Neural cell (in vitro differentiated cells): ENCODE results near the gene ADPRHL1. TPM values are rescaled to one million over a fixed set of nuclear protein-coding genes. Genes with fewer than 3 reads are reported as not detected.

Source experiments
- H2AFZ ChIP-seq: fragments of 200-600, 300-800 bp; sonication (generic), shearing (Covaris generic); 2 replicates; pipeline ENCODE4 v1.6.0; 2014; ENCODE audit warnings: low read depth, mild to moderate bottlenecking, antibody characterized with exemption, low read length, moderate library complexity
- H3F3A ChIP-seq: fragments of 200-600 bp; shearing (Covaris generic); 2 replicates; pipeline ENCODE4 v1.6.1; 2016; ENCODE audit warnings: mild to moderate bottlenecking, moderate library complexity, mixed read lengths, antibody characterized with exemption, low read length; ENCODE audit not compliant: insufficient read depth, poor library complexity, severe bottlenecking
- H3K27ac ChIP-seq: fragments of 200-600, 300-800 bp; sonication (generic), shearing (Covaris generic); 2 replicates; pipeline ENCODE4 v1.5.1; 2014; ENCODE audit warnings: mild to moderate bottlenecking, low read length, moderate library complexity
- H3K27me3 ChIP-seq: fragments of 300-800, 200-600 bp; sonication (generic), shearing (Covaris generic); 2 replicates; pipeline ENCODE4 v1.6.0; 2014; ENCODE audit warnings: mild to moderate bottlenecking, low read depth, low read length, moderate library complexity; ENCODE audit not compliant: insufficient read depth
- H3K36me3 ChIP-seq: fragments of 300-800, 200-600 bp; sonication (generic), shearing (Covaris generic); 2 replicates; pipeline ENCODE4 v1.5.1; 2014; ENCODE audit warnings: mild to moderate bottlenecking, antibody characterized with exemption, low read length, moderate library complexity; ENCODE audit not compliant: insufficient read depth
- H3K4me2 ChIP-seq: fragments of 300-800, 200-600 bp; sonication (generic), shearing (Covaris generic); 2 replicates; pipeline ENCODE4 v1.6.0; 2014; ENCODE audit warnings: mild to moderate bottlenecking, low read length
- H3K4me3 ChIP-seq: fragments of 300-800, 200-600 bp; sonication (generic), shearing (Covaris generic); 2 replicates; pipeline ENCODE4 v1.5.1; 2014; ENCODE audit warnings: mild to moderate bottlenecking, low read length, moderate library complexity
- H3K79me2 ChIP-seq: fragments of 200-600 bp; shearing (Covaris generic); replicated peaks from 2 replicates; pipeline ENCODE4 v1.6.0; 2014; ENCODE audit warnings: mild to moderate bottlenecking, low read length, moderate library complexity; ENCODE audit not compliant: insufficient read depth
- H3K9ac ChIP-seq: fragments of 300-800, 200-600 bp; sonication (generic), shearing (Covaris generic); 2 replicates; pipeline ENCODE4 v1.6.1; 2016; ENCODE audit warnings: mild to moderate bottlenecking, low read length, mixed read lengths
- H3K9me2 ChIP-seq: fragments of 200-600 bp; shearing (Covaris generic); 2 replicates; pipeline ENCODE4 v1.6.1; 2016; ENCODE audit warnings: mild to moderate bottlenecking, low read length, mixed read lengths; ENCODE audit not compliant: insufficient read depth
- H3K9me3 ChIP-seq: fragments of 200-600, 300-800 bp; sonication (generic), shearing (Covaris generic); 2 replicates; pipeline ENCODE4 v1.6.1; 2016; ENCODE audit warnings: mild to moderate bottlenecking, mixed run types, low read length, moderate library complexity, mixed read lengths
- H4K20me1 ChIP-seq: fragments of 200-600 bp; shearing (Covaris generic); 2 replicates; pipeline ENCODE4 v1.6.1; 2016; ENCODE audit warnings: mild to moderate bottlenecking, mixed run types; ENCODE audit not compliant: insufficient read depth
- CTCF ChIP-seq: fragments of 450-650 bp; IDR thresholded peaks from 2 replicates; pipeline ENCODE4 v1.5.1; 2014; ENCODE audit warnings: antibody characterized with exemption, mild to moderate bottlenecking, moderate library complexity; ENCODE audit not compliant: poor library complexity, severe bottlenecking
- EP300 ChIP-seq: fragments of 450-650 bp; conservative IDR thresholded peaks from 2 replicates; pipeline ENCODE4 v1.6.1; 2014; ENCODE audit warnings: antibody characterized with exemption, mild to moderate bottlenecking, moderate library complexity; ENCODE audit not compliant: poor library complexity, severe bottlenecking
- EZH2 ChIP-seq: fragments of 200-600, 300-800 bp; shearing (Covaris generic), sonication (generic); IDR thresholded peaks from 2 replicates; pipeline ENCODE4 v1.6.1; 2014; ENCODE audit warnings: antibody characterized with exemption, low read length, borderline replicate concordance, mild to moderate bottlenecking; ENCODE audit not compliant: insufficient read depth, poor library complexity, severe bottlenecking
- MXI1 ChIP-seq: fragments of 450-650 bp; conservative IDR thresholded peaks from 2 replicates; pipeline ENCODE4 v1.6.1; 2014; ENCODE audit warnings: antibody characterized with exemption, mild to moderate bottlenecking; ENCODE audit not compliant: poor library complexity, severe bottlenecking
- POLR2AphosphoS5 ChIP-seq: IDR thresholded peaks from 2 replicates; pipeline ENCODE4 v1.6.1; 2012
- RAD21 ChIP-seq: fragments of 450-650 bp; conservative IDR thresholded peaks from 2 replicates; pipeline ENCODE4 v1.6.1; 2014; ENCODE audit warnings: antibody characterized with exemption, mild to moderate bottlenecking, moderate library complexity
- REST ChIP-seq: IDR thresholded peaks from 2 replicates; pipeline ENCODE4 v1.6.1; 2012; ENCODE audit warnings: borderline replicate concordance
- SMC3 ChIP-seq: fragments of 450-650 bp; conservative IDR thresholded peaks from 2 replicates; pipeline ENCODE4 v1.6.1; 2014; ENCODE audit warnings: antibody characterized with exemption, mild to moderate bottlenecking, moderate library complexity; ENCODE audit not compliant: poor library complexity
- TAF1 ChIP-seq: IDR thresholded peaks from 2 replicates; pipeline ENCODE4 v1.6.1; 2012; ENCODE audit warnings: low read depth
- polyA plus RNA-seq: library from polyadenylated mRNA; depleted of rRNA; stranded (reverse); fragments of >200 nt; gene quantifications from 2 replicates; pipeline ENCODE4 v1.2.3, GENCODE V29; 2014

Gene ADPRHL1
- polyA plus RNA-seq, 1 donor from 2014 or later, result 1.1 TPM

DNA sequence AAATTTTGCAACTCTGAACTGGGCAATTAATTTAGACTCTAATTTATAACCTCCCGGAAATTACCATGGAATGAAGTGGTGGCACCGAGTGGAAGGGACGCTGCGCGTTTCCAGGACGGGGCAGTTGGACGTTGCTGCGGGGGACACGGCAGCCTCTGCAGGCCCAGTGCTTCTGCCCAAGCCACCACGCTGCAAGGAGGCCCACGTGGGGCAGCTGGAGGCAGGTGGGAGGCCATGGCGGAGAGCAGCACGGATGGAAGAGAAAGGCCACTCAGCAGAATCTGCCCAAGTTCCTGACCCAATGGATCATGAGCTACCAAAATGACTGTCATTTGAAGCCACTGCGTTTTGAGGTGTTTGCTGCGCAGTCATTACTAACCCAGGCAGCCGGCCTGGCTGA, 11.2 kb upstream of the ADPRHL1 start:
- Histone ChIP-seq H3K9me2 (no peaks in the 10 kb centered on the region), H2AFZ (no peak overlapping the region), H3K4me3 (no peak overlapping the region), H3K9me3 (no peaks in the 10 kb centered on the region), H3K79me2 (no peaks in the 10 kb centered on the region), H3K27ac (no peak overlapping the region), H3K36me3 (peaks cover 9% of the 10 kb centered on the region), H3K4me2 (no peak overlapping the region), H3K27me3 (no peaks in the 10 kb centered on the region), H4K20me1 (no peaks in the 10 kb centered on the region), H3K9ac (no peak overlapping the region), H3F3A (no peaks in the 10 kb centered on the region)
- no peak for TF ChIP-seq MXI1
- TF ChIP-seq POLR2AphosphoS5, result no peak
- TF ChIP-seq SMC3, result no peak
- no peak for TF ChIP-seq TAF1
- no peak for TF ChIP-seq EZH2
- no peak for TF ChIP-seq EP300
- TF ChIP-seq CTCF, result no peak
- TF ChIP-seq RAD21, result no peak
- TF ChIP-seq REST, result no peak

GRCh38 chr13:113461022-113461751, 7.9 kb upstream of the ADPRHL1 start:
- Histone ChIP-seq H3K27me3 (no peaks in the 10 kb centered on the region), H2AFZ (no peak overlapping the region), H3K4me2 (no peak overlapping the region), H3K9me2 (no peaks in the 10 kb centered on the region), H3F3A (no peaks in the 10 kb centered on the region), H3K9ac (no peak overlapping the region), H3K4me3 (no peak overlapping the region), H3K79me2 (no peaks in the 10 kb centered on the region), H3K27ac (no peak overlapping the region), H3K36me3 (peaks cover 19% of the 10 kb centered on the region), H4K20me1 (no peaks in the 10 kb centered on the region), H3K9me3 (no peaks in the 10 kb centered on the region)
- TF ChIP-seq CTCF, result no peak
- no peak for TF ChIP-seq EP300
- no peak for TF ChIP-seq MXI1
- no peak for TF ChIP-seq EZH2
- no peak for TF ChIP-seq SMC3
- TF ChIP-seq TAF1, result no peak
- TF ChIP-seq REST, result no peak
- no peak for TF ChIP-seq RAD21
- no peak for TF ChIP-seq POLR2AphosphoS5
